ENCODE data around the gene DIAPH2.

The DIAPH2 gene

GRCh38 chrX:97290199-97290598, 605.6 kb downstream of the DIAPH2 start:
- TF ChIP-seq EZH2 (optimal IDR thresholded peaks at IDR 0.05; ENCODE audit: low read depth, low read length) (no peak), CTCF (IDR thresholded peaks at IDR 0.05; ENCODE audit: low read length) (no peak), EZH2phosphoT487 (IDR thresholded peaks at IDR 0.05; ENCODE audit: low read length) (no peak)
- Histone ChIP-seq H3K36me3 (replicated peaks; ENCODE audit: insufficient read depth, low read length) (no peaks in the 10 kb centered on the region), H2AFZ (ENCODE audit: low read length) (no peak overlapping the region), H3K4me1 (ENCODE audit: low read length) (no peaks in the 10 kb centered on the region), H3K79me2 (ENCODE audit: low read length) (no peaks in the 10 kb centered on the region), H3K4me2 (ENCODE audit: low read depth, low read length) (no peak overlapping the region), H3K4me3 (ENCODE audit: low read length) (no peak overlapping the region), H3K9me3 (replicated peaks; ENCODE audit: insufficient read depth, low read length) (no peaks in the 10 kb centered on the region), H3K27ac (ENCODE audit: low read length) (no peak overlapping the region), H3K27me3 (replicated peaks; ENCODE audit: insufficient read depth, low read length) (no peaks in the 10 kb centered on the region), H3K9me2 (replicated peaks; ENCODE audit: insufficient read depth, low read length) (no peaks in the 10 kb centered on the region), H3K9ac (ENCODE audit: low read length) (no peak overlapping the region), H3F3A (ENCODE audit: insufficient read depth, low read length) (no peaks in the 10 kb centered on the region), H4K20me1 (ENCODE audit: insufficient read depth, low read length) (no peaks in the 10 kb centered on the region)
- DNase-seq: no peak

GRCh38 chrX:97294041-97294440, 609.4 kb downstream of the DIAPH2 start:
- Histone ChIP-seq H3K4me1 (ENCODE audit: low read length) (no peaks in the 10 kb centered on the region), H3K79me2 (ENCODE audit: low read length) (no peaks in the 10 kb centered on the region), H3K9ac (ENCODE audit: low read length) (no peak overlapping the region), H3K36me3 (replicated peaks; ENCODE audit: insufficient read depth, low read length) (no peaks in the 10 kb centered on the region), H3K9me3 (replicated peaks; ENCODE audit: insufficient read depth, low read length) (no peaks in the 10 kb centered on the region), H4K20me1 (ENCODE audit: insufficient read depth, low read length) (no peaks in the 10 kb centered on the region), H3K27me3 (replicated peaks; ENCODE audit: insufficient read depth, low read length) (no peaks in the 10 kb centered on the region), H3K27ac (ENCODE audit: low read length) (no peak overlapping the region), H3F3A (ENCODE audit: insufficient read depth, low read length) (no peaks in the 10 kb centered on the region), H3K4me3 (ENCODE audit: low read length) (no peak overlapping the region), H3K9me2 (replicated peaks; ENCODE audit: insufficient read depth, low read length) (no peaks in the 10 kb centered on the region), H2AFZ (ENCODE audit: low read length) (no peak overlapping the region), H3K4me2 (ENCODE audit: low read depth, low read length) (no peak overlapping the region)
- TF ChIP-seq EZH2phosphoT487 (IDR thresholded peaks at IDR 0.05; ENCODE audit: low read length) (no peak), CTCF (IDR thresholded peaks at IDR 0.05; ENCODE audit: low read length) (no peak), EZH2 (optimal IDR thresholded peaks at IDR 0.05; ENCODE audit: low read depth, low read length) (no peak)
- no peak for DNase-seq

GRCh38 chrX:97295954-97296353, 611.3 kb downstream of the DIAPH2 start:
- TF ChIP-seq CTCF (IDR thresholded peaks at IDR 0.05; ENCODE audit: low read length) (no peak), EZH2phosphoT487 (IDR thresholded peaks at IDR 0.05; ENCODE audit: low read length) (no peak), EZH2 (optimal IDR thresholded peaks at IDR 0.05; ENCODE audit: low read depth, low read length) (no peak)
- Histone ChIP-seq H3K4me1 (ENCODE audit: low read length) (no peaks in the 10 kb centered on the region), H3K4me2 (ENCODE audit: low read depth, low read length) (no peak overlapping the region)

More at GRCh38 chrX:97295954-97296353, 611.3 kb downstream of the DIAPH2 start:
- no peak overlapping the region for H3K4me3 ChIP-seq (ENCODE audit: low read length)
- H3K9me3 ChIP-seq (replicated peaks; ENCODE audit: insufficient read depth, low read length): no peaks in the 10 kb centered on the region
- H4K20me1 ChIP-seq (ENCODE audit: insufficient read depth, low read length): no peaks in the 10 kb centered on the region
- H3K9ac ChIP-seq (ENCODE audit: low read length): no peak overlapping the region
- no peaks in the 10 kb centered on the region for H3K27me3 ChIP-seq (replicated peaks; ENCODE audit: insufficient read depth, low read length)
- no peak overlapping the region for H2AFZ ChIP-seq (ENCODE audit: low read length)
- no peaks in the 10 kb centered on the region for H3K79me2 ChIP-seq (ENCODE audit: low read length)
- H3K9me2 ChIP-seq (replicated peaks; ENCODE audit: insufficient read depth, low read length): no peaks in the 10 kb centered on the region
- H3F3A ChIP-seq (ENCODE audit: insufficient read depth, low read length): no peaks in the 10 kb centered on the region
- H3K36me3 ChIP-seq (replicated peaks; ENCODE audit: insufficient read depth, low read length): no peaks in the 10 kb centered on the region
- H3K27ac ChIP-seq (ENCODE audit: low read length): no peak overlapping the region
- DNase-seq: no peak
